IMR-90 (cell line): ENCODE measurements around the gene ITCH. TPM values are rescaled to one million over a fixed set of nuclear protein-coding genes. Genes with fewer than 3 reads are reported as not detected.

Experiments
- ATAC-seq: fragments of 200-7000 bp; cut with Tn5 transposase; 2 replicates; pipeline ENCODE4 v1.9.1; 2020; ENCODE audit warnings: low read depth, mild to moderate bottlenecking, moderate library complexity
- BruUV-seq: library from RNA; stranded (reverse); fragments of 400-500 nt; replicated peaks from 2 replicates; lab custom pipeline; 2021; lab: Mats Ljungman, UMichigan
- CTCF ChIA-PET: fragments of 300-600 bp; formaldehyde crosslinking; extraction: SDS; loops from one replicate; lab custom pipeline; 2021; ENCODE audit warnings: antibody characterized with exemption; lab: Yijun Ruan, JAX
- POLR2A ChIA-PET: fragments of 300-600 bp; sonication (Branson Sonifier 250); formaldehyde crosslinking; loops from one replicate; lab custom pipeline; 2022; ENCODE audit warnings: antibody characterized with exemption; ENCODE audit not compliant: unreplicated experiment; lab: Charles Lee
- DNase-seq: peaks from one replicate; pipeline ENCODE4 v3.0.0; 2013
- H2AFZ ChIP-seq: replicated peaks from 2 replicates; pipeline ENCODE3; 2013; ENCODE audit warnings: low read length, mild to moderate bottlenecking; ENCODE audit not compliant: poor library complexity
- H2AK5ac ChIP-seq: 2 replicates; pipeline ENCODE4 v1.6.1; 2013; ENCODE audit warnings: low read depth, low read length, inconsistent platforms
- H2AK9ac ChIP-seq: replicated peaks from 2 replicates; pipeline ENCODE3; 2013; ENCODE audit warnings: mild to moderate bottlenecking, low read depth, low read length, moderate library complexity; ENCODE audit not compliant: poor library complexity
- H2BK120ac ChIP-seq: 2 replicates; pipeline ENCODE4 v1.6.1; 2013; ENCODE audit warnings: low read depth, low read length, inconsistent platforms
- H2BK15ac ChIP-seq: 3 replicates; pipeline ENCODE4 v1.6.1; 2013; ENCODE audit warnings: low read depth, low read length, inconsistent platforms
- H2BK20ac ChIP-seq: 2 replicates; pipeline ENCODE4 v1.6.1; 2013; ENCODE audit warnings: low read depth, mild to moderate bottlenecking, inconsistent platforms, low read length, moderate library complexity
- H2BK5ac ChIP-seq: 2 replicates; pipeline ENCODE4 v1.6.1; 2013; ENCODE audit warnings: mild to moderate bottlenecking, low read depth, low read length, inconsistent platforms; ENCODE audit not compliant: poor library complexity, severe bottlenecking
- H3K14ac ChIP-seq: replicated peaks from 2 replicates; pipeline ENCODE4 v1.6.1; 2013; ENCODE audit warnings: low read depth, low read length, inconsistent platforms
- H3K18ac ChIP-seq: 2 replicates; pipeline ENCODE4 v1.6.1; 2013; ENCODE audit warnings: low read depth, low read length, control low read depth
- H3K23ac ChIP-seq: 2 replicates; pipeline ENCODE4 v1.6.1; 2013; ENCODE audit warnings: low read depth, low read length, inconsistent platforms
- H3K27ac ChIP-seq: 2 replicates; pipeline ENCODE4 v1.5.1; 2013; ENCODE audit warnings: mild to moderate bottlenecking, control low read depth, low read length; ENCODE audit not compliant: insufficient read depth
- H3K27me3 ChIP-seq: 2 replicates; pipeline ENCODE4 v1.6.1; 2013; ENCODE audit warnings: low read length; ENCODE audit not compliant: control insufficient read depth, insufficient read depth
- H3K36me3 ChIP-seq: 2 replicates; pipeline ENCODE4 v1.6.1; 2013; ENCODE audit warnings: low read length, mixed read lengths; ENCODE audit not compliant: control insufficient read depth, insufficient read depth
- H3K4ac ChIP-seq: 2 replicates; pipeline ENCODE4 v1.6.1; 2013; ENCODE audit warnings: low read depth, low read length, inconsistent platforms
- H3K4me1 ChIP-seq: 2 replicates; pipeline ENCODE4 v1.6.1; 2013; ENCODE audit warnings: low read length, mixed read lengths; ENCODE audit not compliant: control insufficient read depth, insufficient read depth
- H3K4me2 ChIP-seq: 2 replicates; pipeline ENCODE4 v1.6.1; 2013; ENCODE audit warnings: low read depth, mild to moderate bottlenecking, control low read depth, low read length, moderate library complexity
- H3K4me3 ChIP-seq: 2 replicates; pipeline ENCODE4 v1.5.1; 2013; ENCODE audit warnings: low read depth, mild to moderate bottlenecking, control low read depth, low read length, moderate library complexity; ENCODE audit not compliant: insufficient read depth
- H3K56ac ChIP-seq: 2 replicates; pipeline ENCODE4 v1.6.1; 2013; ENCODE audit warnings: low read length, inconsistent platforms; ENCODE audit not compliant: insufficient read depth; ENCODE audit errors: extremely low read depth
- H3K79me1 ChIP-seq, 2 experiments: 2 replicates each; pipeline ENCODE4 v1.6.1; 2013; ENCODE audit warnings: low read length in 2 of 2, inconsistent platforms in 1 of 2, low read depth in 1 of 2
- H3K9ac ChIP-seq: 2 replicates; pipeline ENCODE4 v1.6.1; 2013; ENCODE audit warnings: low read depth, low read length, control low read depth
- H3K9me1 ChIP-seq: 2 replicates; pipeline ENCODE4 v1.6.1; 2013; ENCODE audit warnings: low read length, inconsistent platforms; ENCODE audit not compliant: insufficient read depth
- H3K9me3 ChIP-seq: 2 replicates; pipeline ENCODE4 v1.6.1; 2013; ENCODE audit warnings: low read length; ENCODE audit not compliant: control insufficient read depth, insufficient read depth
- H4K20me1 ChIP-seq: 2 replicates; pipeline ENCODE4 v1.6.1; 2013; ENCODE audit warnings: low read length, inconsistent platforms; ENCODE audit not compliant: insufficient read depth
- H4K5ac ChIP-seq: 2 replicates; pipeline ENCODE4 v1.6.1; 2013; ENCODE audit warnings: mild to moderate bottlenecking, low read depth, low read length, control low read depth
- H4K8ac ChIP-seq, 2 experiments: 2 replicates each; pipeline ENCODE4 v1.6.1; 2013; ENCODE audit warnings: low read depth in 2 of 2, low read length in 2 of 2, control low read depth in 1 of 2, inconsistent platforms in 1 of 2
- H4K91ac ChIP-seq: 2 replicates; pipeline ENCODE4 v1.6.1; 2013; ENCODE audit warnings: low read depth, low read length, inconsistent platforms; ENCODE audit not compliant: insufficient read depth
- BHLHE40 ChIP-seq: fragments of 150-350 bp; IDR thresholded peaks from 2 replicates; pipeline ENCODE4 v1.6.1; 2016; ENCODE audit warnings: mild to moderate bottlenecking, low read depth, low read length
- CEBPB ChIP-seq: IDR thresholded peaks from 2 replicates; pipeline ENCODE4 v1.6.1; 2012; ENCODE audit warnings: low read depth, low read length, improper control_type of control experiment
- CHD1 ChIP-seq: IDR thresholded peaks from 2 replicates; pipeline ENCODE4 v1.6.1; 2012; ENCODE audit warnings: low read depth, low read length, improper control_type of control experiment
- ELK1 ChIP-seq: fragments of 150-350 bp; IDR thresholded peaks from 2 replicates; pipeline ENCODE4 v1.6.1; 2016; ENCODE audit warnings: low read depth, mild to moderate bottlenecking, low read length, moderate library complexity, borderline replicate concordance
- FOS ChIP-seq: fragments of 150-350 bp; IDR thresholded peaks from 2 replicates; pipeline ENCODE4 v1.6.1; 2016; ENCODE audit warnings: low read depth, low read length
- MAFK ChIP-seq: IDR thresholded peaks from 2 replicates; pipeline ENCODE4 v1.6.1; 2012; ENCODE audit warnings: low read depth, low read length, improper control_type of control experiment
- MAZ ChIP-seq: IDR thresholded peaks from 2 replicates; pipeline ENCODE4 v1.6.1; 2012; ENCODE audit warnings: low read depth, mild to moderate bottlenecking, low read length, improper control_type of control experiment, moderate library complexity, borderline replicate concordance
- MXI1 ChIP-seq: IDR thresholded peaks from 2 replicates; pipeline ENCODE4 v1.6.1; 2012; ENCODE audit warnings: low read depth, mild to moderate bottlenecking, low read length, moderate library complexity, borderline replicate concordance
- NFE2L2 ChIP-seq: fragments of 150-350 bp; IDR thresholded peaks from 2 replicates; pipeline ENCODE4 v1.6.1; 2016; ENCODE audit warnings: low read depth, mild to moderate bottlenecking, low read length
- POLR2A ChIP-seq: IDR thresholded peaks from 2 replicates; pipeline ENCODE4 v1.6.1; 2012; ENCODE audit warnings: mild to moderate bottlenecking, low read depth, low read length
- RAD21 ChIP-seq: IDR thresholded peaks from 2 replicates; pipeline ENCODE4 v1.6.1; 2012; ENCODE audit warnings: low read length, improper control_type of control experiment
- RCOR1 ChIP-seq: IDR thresholded peaks from 2 replicates; pipeline ENCODE4 v1.6.1; 2012; ENCODE audit warnings: mild to moderate bottlenecking, low read length, improper control_type of control experiment; ENCODE audit not compliant: insufficient replicate concordance
- RFX5 ChIP-seq: IDR thresholded peaks from 2 replicates; pipeline ENCODE4 v1.8.0; 2012; ENCODE audit warnings: low read depth, mild to moderate bottlenecking, low read length, moderate library complexity
- SMC3 ChIP-seq: fragments of 150-350 bp; IDR thresholded peaks from 2 replicates; pipeline ENCODE4 v1.6.1; 2016; ENCODE audit warnings: low read depth, mild to moderate bottlenecking, antibody characterized with exemption, low read length, moderate library complexity
- WGBS, 2 experiments: methylation state at CpG; one replicate each; pipeline versions ENCODE4 v1.1.5 to v1.1.7; 2013; ENCODE audit warnings: missing lambda C conversion rate in 2 of 2; ENCODE audit not compliant: insufficient read length in 1 of 2; ENCODE audit errors: extremely low coverage in 2 of 2; 5-methylcytosine and 5-hydroxymethylcytosine counted together
- dilution Hi-C: fragments of 300-500 bp; cut with HindIII; formaldehyde crosslinking; loops from one replicate; pipeline ENCODE4 v1.14.3; 2018; ENCODE audit warnings: low sequenced_read_pairs; ENCODE audit not compliant: unreplicated experiment
- in situ Hi-C: fragments of 300-500 bp; cut with MboI; formaldehyde crosslinking; loops from 3 replicates; pipeline ENCODE4 v1.14.3; 2019; ENCODE audit warnings: low sequenced_read_pairs, inconsistent platforms, mixed read lengths
- intact Hi-C: fragments of 100-400 bp; cut with micrococcal nuclease; formaldehyde crosslinking; loops from 2 replicates; pipeline ENCODE4 v1.10.0; 2022
- polyA plus RNA-seq, 3 experiments: library from polyadenylated mRNA; depleted of rRNA; stranded (reverse); fragments of >200 nt; gene quantifications; 2 replicates each; pipeline ENCODE4 v1.2.3, GENCODE V29; 2012; ENCODE audit warnings: low replicate concordance in 1 of 3
- total RNA-seq: library from RNA; depleted of rRNA; stranded (reverse); fragments of >200 nt; gene quantifications from 2 replicates; pipeline ENCODE4 v1.2.3, GENCODE V29; 2012
- TF ChIP-seq, protein P1 (sequence below): conservative IDR thresholded peaks from 2 replicates; pipeline ENCODE4 v1.5.1; 2012; ENCODE audit warnings: mild to moderate bottlenecking, low read depth, low read length, improper control_type of control experiment
- TF ChIP-seq, protein P2 (sequence below): fragments of 150-350 bp; IDR thresholded peaks from 2 replicates; pipeline ENCODE4 v1.6.1; 2017; ENCODE audit warnings: mild to moderate bottlenecking, antibody characterized with exemption, low read length, low read depth

Gene ITCH
- total and polyA plus RNA-seq, 2 of the 4 experiments (the other 2 are of a cell fraction): 12.7 to 94.6 TPM

DNA sequence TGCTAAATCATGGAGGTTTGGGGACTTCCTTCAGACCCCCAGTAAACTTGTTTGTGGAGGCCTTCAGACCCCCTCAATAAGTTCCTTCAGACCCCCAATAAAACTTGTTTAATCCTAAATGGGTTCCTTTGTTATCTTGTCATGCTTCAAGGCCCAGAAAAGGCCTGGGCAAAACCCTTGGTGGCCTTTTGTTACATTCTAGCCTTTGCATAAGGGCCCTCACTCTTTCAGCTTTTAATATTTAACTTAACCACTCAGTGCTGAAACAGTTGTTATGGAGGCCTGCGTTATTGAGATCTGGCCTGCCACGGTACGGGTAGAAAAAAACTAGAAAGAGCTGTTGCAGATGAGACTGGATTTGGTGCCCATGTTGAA, 148.8 kb downstream of the ITCH start:
- Histone ChIP-seq H3K79me1 (peaks cover 15 to 50% of the 10 kb centered on the region in 2 experiments), H3K56ac (no peak overlapping the region), H2AFZ (no peak overlapping the region), H3K9me3 (no peaks in the 10 kb centered on the region), H3K36me3 (peaks cover 16% of the 10 kb centered on the region), H3K23ac (no peak overlapping the region), H2AK9ac (no peak overlapping the region), H3K4me2 (no peak overlapping the region), H2BK5ac (no peak overlapping the region), H3K27ac (no peak overlapping the region), H3K14ac (no peak overlapping the region), H2BK20ac (no peak overlapping the region), H3K9me1 (peaks cover 8% of the 10 kb centered on the region), H4K91ac (no peak overlapping the region), H3K9ac (no peak overlapping the region), H3K27me3 (no peaks in the 10 kb centered on the region), H3K18ac (no peak overlapping the region), H3K4me1 (peaks cover 7% of the 10 kb centered on the region; the same call in 1 of the 2 replicates), H4K20me1 (no peaks in the 10 kb centered on the region), H2BK120ac (no peak overlapping the region), H3K4me3 (no peak overlapping the region), H4K5ac (no peak overlapping the region), H2BK15ac (no peak overlapping the region), H4K8ac (no peak overlapping the region), H3K4ac (no peak overlapping the region), H2AK5ac (no peak overlapping the region)
- in situ Hi-C loops: no loop called here
- no peak for TF ChIP-seq MAZ
- no peak for TF ChIP-seq RFX5
- TF ChIP-seq CHD1: no peak
- no peak for TF ChIP-seq POLR2A
- TF ChIP-seq RCOR1: no peak
- no peak for TF ChIP-seq MXI1
- TF ChIP-seq RAD21: no peak
- TF ChIP-seq SMC3: no peak
- no peak for TF ChIP-seq ELK1
- no peak for TF ChIP-seq MAFK
- TF ChIP-seq, protein P1, sequence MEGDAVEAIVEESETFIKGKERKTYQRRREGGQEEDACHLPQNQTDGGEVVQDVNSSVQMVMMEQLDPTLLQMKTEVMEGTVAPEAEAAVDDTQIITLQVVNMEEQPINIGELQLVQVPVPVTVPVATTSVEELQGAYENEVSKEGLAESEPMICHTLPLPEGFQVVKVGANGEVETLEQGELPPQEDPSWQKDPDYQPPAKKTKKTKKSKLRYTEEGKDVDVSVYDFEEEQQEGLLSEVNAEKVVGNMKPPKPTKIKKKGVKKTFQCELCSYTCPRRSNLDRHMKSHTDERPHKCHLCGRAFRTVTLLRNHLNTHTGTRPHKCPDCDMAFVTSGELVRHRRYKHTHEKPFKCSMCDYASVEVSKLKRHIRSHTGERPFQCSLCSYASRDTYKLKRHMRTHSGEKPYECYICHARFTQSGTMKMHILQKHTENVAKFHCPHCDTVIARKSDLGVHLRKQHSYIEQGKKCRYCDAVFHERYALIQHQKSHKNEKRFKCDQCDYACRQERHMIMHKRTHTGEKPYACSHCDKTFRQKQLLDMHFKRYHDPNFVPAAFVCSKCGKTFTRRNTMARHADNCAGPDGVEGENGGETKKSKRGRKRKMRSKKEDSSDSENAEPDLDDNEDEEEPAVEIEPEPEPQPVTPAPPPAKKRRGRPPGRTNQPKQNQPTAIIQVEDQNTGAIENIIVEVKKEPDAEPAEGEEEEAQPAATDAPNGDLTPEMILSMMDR: no peak
- no peak for TF ChIP-seq FOS
- TF ChIP-seq CEBPB: no peak
- TF ChIP-seq BHLHE40: no peak
- TF ChIP-seq NFE2L2: no peak
- TF ChIP-seq, protein P2, sequence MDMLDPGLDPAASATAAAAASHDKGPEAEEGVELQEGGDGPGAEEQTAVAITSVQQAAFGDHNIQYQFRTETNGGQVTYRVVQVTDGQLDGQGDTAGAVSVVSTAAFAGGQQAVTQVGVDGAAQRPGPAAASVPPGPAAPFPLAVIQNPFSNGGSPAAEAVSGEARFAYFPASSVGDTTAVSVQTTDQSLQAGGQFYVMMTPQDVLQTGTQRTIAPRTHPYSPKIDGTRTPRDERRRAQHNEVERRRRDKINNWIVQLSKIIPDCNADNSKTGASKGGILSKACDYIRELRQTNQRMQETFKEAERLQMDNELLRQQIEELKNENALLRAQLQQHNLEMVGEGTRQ: no peak
- ChIA-PET CTCF (no interaction called here), POLR2A (no interaction called here)
- BruUV-seq: no TSS peak
- dilution Hi-C loops: no loop called here
- ATAC-seq (no peak), DNase-seq (no peak)
- intact Hi-C loops: no loop called here
- WGBS, 2 experiments: 80% methylated on average over 1 of the region's 3 CpGs; no CpG with 5 or more reads in 1 of the 2 experiments
